Hepatocyte (in vitro differentiated cells): ENCODE results near the gene TRAPPC6A.

Experiments
- CTCF ChIP-seq: fragments of 200-600 bp; sonication (generic); IDR thresholded peaks from 2 replicates; pipeline ENCODE4 v1.5.1; 2016; ENCODE audit warnings: antibody characterized with exemption, mild to moderate bottlenecking; ENCODE audit not compliant: poor library complexity
- EZH2 ChIP-seq: fragments of 200-600 bp; sonication (generic); IDR thresholded peaks from 2 replicates; pipeline ENCODE4 v1.6.1; 2016; ENCODE audit warnings: antibody characterized with exemption, mild to moderate bottlenecking, borderline replicate concordance
- EZH2phosphoT487 ChIP-seq: fragments of 200-600 bp; sonication (generic); IDR thresholded peaks from one replicate; pipeline ENCODE4 v1.6.1; 2018; ENCODE audit warnings: antibody characterized with exemption, mild to moderate bottlenecking, low read depth, moderate library complexity; ENCODE audit not compliant: unreplicated experiment, severe bottlenecking

- TF ChIP-seq CTCF (no peak), EZH2 (no peak), EZH2phosphoT487 (no peak)
Measured at GRCh38 chr19:45133661-45134060, 44.4 kb downstream of the TRAPPC6A start.
